Testis (tissue), 3 donors: Measurements from ENCODE around the gene TYW1B. TPM values are rescaled to one million over a fixed set of nuclear protein-coding genes. Genes with fewer than 3 reads are reported as not detected.
"Not testable (repeated sequence)": the region's sequence is repeated elsewhere in the genome, so short reads cannot be mapped to it uniquely, and the experiment has no call there.

Experiments used
- DNase-seq: peaks from one replicate; pipeline ENCODE4 v3.0.0-alpha.2; 2019
- H3K27ac ChIP-seq, 2 donors: fragments of 200-600 bp; sonication (generic); one replicate each; pipeline ENCODE4 v1.5.1; 2019
- H3K27me3 ChIP-seq: fragments of 200-600 bp; sonication (generic); one replicate; pipeline ENCODE4 v1.5.1; 2019
- H3K36me3 ChIP-seq: fragments of 200-600 bp; sonication (generic); one replicate; pipeline ENCODE4 v1.5.1; 2017; ENCODE audit warnings: low read depth; ENCODE audit errors: missing control alignments
- H3K4me1 ChIP-seq: fragments of 200-600 bp; sonication (generic); one replicate; pipeline ENCODE4 v1.5.1; 2019
- H3K4me3 ChIP-seq, 2 donors: fragments of 200-600 bp; sonication (generic); one replicate each; pipeline ENCODE4 v1.5.1; 2017 to 2019
- H3K9me3 ChIP-seq: fragments of 200-600 bp; sonication (generic); one replicate; pipeline ENCODE4 v1.5.1; 2017
- CTCF ChIP-seq, 3 experiments: fragments of 450-650 bp in 2 of 3; fragments of 200-600 bp in 1 of 3; sonication (generic) in 1 of 3; IDR thresholded peaks; one replicate each; pipeline ENCODE4 v1.5.1; 2016 to 2019; ENCODE audit warnings: antibody characterized with exemption in 3 of 3, mild to moderate bottlenecking in 2 of 3, moderate library complexity in 1 of 3
- POLR2A ChIP-seq: fragments of 450-650 bp; IDR thresholded peaks from one replicate; pipeline ENCODE4 v1.6.1; 2017; ENCODE audit warnings: antibody characterized with exemption, mild to moderate bottlenecking, moderate library complexity
- WGBS, 2 donors: methylation state at CpG; one replicate each; pipeline ENCODE4 v1.1.5; 2018; 5-methylcytosine and 5-hydroxymethylcytosine counted together
- intact Hi-C: fragments of 100-400 bp; cut with DNase I; formaldehyde crosslinking; loops from one replicate; pipeline ENCODE4 v1.15.1; 2023; ENCODE audit warnings: low total_unique reads
- polyA plus RNA-seq: library from polyadenylated mRNA; stranded (reverse); fragments of 350-450 nt; fragmentation: Illumina TruSeq; extraction: RNeasy Lipid Tissue Mini Kit (QIAGEN cat#74804); gene quantifications from one replicate; pipeline ENCODE4 v1.2.3, GENCODE V29; 2014; ENCODE audit warnings: low read depth, low replicate concordance; ENCODE audit not compliant: insufficient read depth
- total RNA-seq, 2 donors: library from RNA; depleted of rRNA; stranded (reverse); fragments of >200 nt; gene quantifications; one replicate each; pipeline ENCODE4 v1.2.3, GENCODE V29; 2016

Gene TYW1B
- total and polyA plus RNA-seq, 3 donors from 2014 or later: 8.9 to 11.3 (median 10.5) TPM

- WGBS, 2 donors: 91 to 97% methylated on average over 3 of the region's 3 CpGs
- H3K27me3 ChIP-seq, H3K4me3 ChIP-seq, H3K9me3 ChIP-seq, H3K4me1 ChIP-seq, DNase-seq, H3K27ac ChIP-seq, H3K36me3 ChIP-seq, intact Hi-C loops: not testable (repeated sequence)
These were observed 9.3 kb upstream of the TYW1B start for GRCh38 chr7:72837291-72837690.

GRCh38 chr7:72830567-72830966, 2.6 kb upstream of the TYW1B start:
- DNase-seq, H3K27me3 ChIP-seq, H3K9me3 ChIP-seq, H3K36me3 ChIP-seq, intact Hi-C loops: not testable (repeated sequence)
- Histone ChIP-seq H3K4me1 (peaks cover 11% of the 10 kb centered on the region), H3K4me3 (peak overlapping the region; percentile 74 to 92), H3K27ac (peak overlapping the region; percentile 82 to 88)
- WGBS, 2 donors: 24 to 30% methylated on average over 5 of the region's 5 CpGs

- WGBS, 2 donors: 0 to 1% methylated on average over 16 to 29 of the region's 29 CpGs
- peak overlapping the region; percentile 82 to 88 for H3K27ac ChIP-seq
- intact Hi-C loops, H3K27me3 ChIP-seq, H3K36me3 ChIP-seq, H3K9me3 ChIP-seq: not testable (repeated sequence)
- peak overlapping the region; percentile 74 to 92 for H3K4me3 ChIP-seq
- DNase-seq: peak; percentile 62
- H3K4me1 ChIP-seq: peaks cover 11% of the 10 kb centered on the region
These were observed 1.8 kb upstream of the TYW1B start for GRCh38 chr7:72829687-72830354.

- peak overlapping the region; percentile 82 to 88 for H3K27ac ChIP-seq
- peak in 1 of 3 experiments; percentile 14 for TF ChIP-seq CTCF (IDR thresholded peaks at IDR 0.05)
- TF ChIP-seq POLR2A: peak; percentile 60
- H3K36me3 ChIP-seq, H3K9me3 ChIP-seq, intact Hi-C loops, H3K27me3 ChIP-seq: not testable (repeated sequence)
- peaks cover 11% of the 10 kb centered on the region for H3K4me1 ChIP-seq
- DNase-seq: peak; percentile 97
- 0 to 1% methylated on average over 28 to 36 of the region's 36 CpGs for WGBS, 2 donors
- H3K4me3 ChIP-seq: peak overlapping the region; percentile 74 to 92
These were observed 1.3 kb upstream of the TYW1B start for GRCh38 chr7:72829291-72829686.

- peak in 1 of 3 experiments; percentile 30 for TF ChIP-seq CTCF (IDR thresholded peaks at IDR 0.05)
- DNase-seq, H3K4me3 ChIP-seq, H3K36me3 ChIP-seq, H3K27me3 ChIP-seq, intact Hi-C loops, H3K27ac ChIP-seq, H3K9me3 ChIP-seq, H3K4me1 ChIP-seq: not testable (repeated sequence)
- WGBS, 2 donors: 59 to 60% methylated on average over 10 to 11 of the region's 11 CpGs
These were observed 4.0 kb downstream of the TYW1B start for GRCh38 chr7:72823765-72824732.

- intact Hi-C loops, H3K36me3 ChIP-seq, DNase-seq, H3K27me3 ChIP-seq, H3K27ac ChIP-seq, H3K4me1 ChIP-seq, H3K4me3 ChIP-seq, H3K9me3 ChIP-seq: not testable (repeated sequence)
- WGBS, 2 donors: 92% methylated on average over 3 of the region's 3 CpGs
These were observed 5.5 kb downstream of the TYW1B start for GRCh38 chr7:72822497-72822896.

- H3K27ac ChIP-seq, H3K27me3 ChIP-seq, DNase-seq, H3K9me3 ChIP-seq, H3K4me1 ChIP-seq, intact Hi-C loops, H3K36me3 ChIP-seq, H3K4me3 ChIP-seq: not testable (repeated sequence)
- 94 to 95% methylated on average over 10 of the region's 10 CpGs for WGBS, 2 donors
These were observed 9.2 kb downstream of the TYW1B start for GRCh38 chr7:72818663-72819361.

GRCh38 chr7:72817661-72818060, 10.3 kb downstream of the TYW1B start:
- H3K4me3 ChIP-seq, H3K27ac ChIP-seq, H3K27me3 ChIP-seq, H3K36me3 ChIP-seq, intact Hi-C loops, H3K9me3 ChIP-seq, H3K4me1 ChIP-seq: not testable (repeated sequence)
- peak; percentile 33 for DNase-seq
- 100% methylated on average over 1 of the region's 1 CpG for WGBS, 2 donors

- H3K27me3 ChIP-seq, intact Hi-C loops: not testable (repeated sequence)
- 87 to 92% methylated on average over 9 of the region's 9 CpGs for WGBS, 2 donors
These were observed 11.4 kb downstream of the TYW1B start for GRCh38 chr7:72816370-72817157.

More at GRCh38 chr7:72816370-72817157, 11.4 kb downstream of the TYW1B start:
- H3K4me1 ChIP-seq, DNase-seq, H3K36me3 ChIP-seq, H3K9me3 ChIP-seq, H3K27ac ChIP-seq, H3K4me3 ChIP-seq: not testable (repeated sequence)
